HG02885 (cell line): ENCODE data around the gene SHOC2.
A peak's percentile ranks its signal among the peaks of the same experiment; 100 is the strongest.
"Not testable (repeated sequence)": the region's sequence is repeated elsewhere in the genome, so short reads cannot be mapped to it uniquely, and the experiment has no call there.

ENCODE experiments used
- ATAC-seq: cut with Tn5 transposase; IDR thresholded peaks from one replicate; pipeline ENCODE4 v1.9.1; 2021; ENCODE audit warnings: mild to moderate bottlenecking; ENCODE audit not compliant: unreplicated experiment, poor library complexity

The SHOC2 gene

GRCh38 chr10:110900983-110901382 is 18.4 kb upstream of the SHOC2 start:
- no peak for ATAC-seq

- ATAC-seq, result no peak
These were observed 17.2 kb upstream of the SHOC2 start for GRCh38 chr10:110901954-110902819.

- peak; percentile 64 for ATAC-seq
These were observed 15.8 kb upstream of the SHOC2 start for GRCh38 chr10:110903280-110904278.

- no peak for ATAC-seq
These were observed 9.3 kb upstream of the SHOC2 start for GRCh38 chr10:110910138-110910537.

GRCh38 chr10:110912374-110912773 is 7.0 kb upstream of the SHOC2 start:
- no peak for ATAC-seq

- no peak for ATAC-seq
These were observed 5.0 kb upstream of the SHOC2 start for GRCh38 chr10:110914431-110914830.

GRCh38 chr10:110915035-110915434 is 4.4 kb upstream of the SHOC2 start:
- ATAC-seq, result no peak

- ATAC-seq, result not testable (repeated sequence)
These were observed 3.8 kb upstream of the SHOC2 start for GRCh38 chr10:110915600-110915999.

- ATAC-seq, result no peak
These were observed 2.7 kb upstream of the SHOC2 start for GRCh38 chr10:110916554-110917346.

- ATAC-seq, result no peak
These were observed 1.1 kb upstream of the SHOC2 start for GRCh38 chr10:110918269-110918642.

- ATAC-seq, result peak; percentile 81
These were observed 608 bp upstream of the SHOC2 start, which contains the start of gene BBIP1 for GRCh38 chr10:110918643-110919348. BBIP1 (minus strand) TSS chr10:110919180; CDS start chr10:110918157, 1,023 bp downstream.

GRCh38 chr10:110919971-110920881 is 822 bp downstream of the SHOC2 start:
- ATAC-seq, result peak; percentile 33

- peak; percentile 13 for ATAC-seq
These were observed 4.6 kb downstream of the SHOC2 start for GRCh38 chr10:110923856-110924493.

- no peak for ATAC-seq
These were observed 8.1 kb downstream of the SHOC2 start for GRCh38 chr10:110927461-110927860.

- ATAC-seq, result no peak
These were observed 12.5 kb downstream of the SHOC2 start for GRCh38 chr10:110931769-110932381.

GRCh38 chr10:110932505-110933180 is 13.2 kb downstream of the SHOC2 start:
- ATAC-seq, result no peak

- ATAC-seq, result no peak
These were observed 17.4 kb downstream of the SHOC2 start for GRCh38 chr10:110936757-110937156.
